GM18861 (cell line): ENCODE data around the gene ZNF620.
"Not testable (repeated sequence)": the region's sequence is repeated elsewhere in the genome, so short reads cannot be mapped to it uniquely, and the experiment has no call there.

Source experiments
- ATAC-seq: cut with Tn5 transposase; IDR thresholded peaks from one replicate; pipeline ENCODE4 v1.9.1; 2021; ENCODE audit not compliant: unreplicated experiment

Gene ZNF620

DNA sequence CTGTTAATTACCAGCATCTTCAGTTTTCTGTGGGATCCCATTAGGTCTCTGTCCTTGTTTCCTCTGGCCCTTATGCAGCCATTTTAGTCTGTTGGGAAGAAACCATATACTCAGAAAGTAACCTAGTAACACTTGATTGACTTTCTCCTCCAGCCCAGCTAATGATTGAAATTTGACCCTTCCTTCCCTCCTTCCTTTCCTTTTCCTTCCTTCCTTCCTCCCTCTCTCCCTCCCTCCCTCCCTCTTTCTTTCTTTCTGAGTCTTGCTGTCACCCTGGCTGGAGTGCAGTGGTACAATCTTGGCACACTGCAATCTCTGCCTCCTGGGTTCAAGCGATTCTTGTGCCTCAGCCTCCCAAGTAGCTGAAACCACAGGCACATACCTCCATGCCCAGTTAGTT is 5.9 kb upstream of the ZNF620 start:
- ATAC-seq = no peak

GRCh38 chr3:40502034-40502433 is 3.8 kb upstream of the ZNF620 start:
- no peak for ATAC-seq

GRCh38 chr3:40504636-40505430 is 1.0 kb upstream of the ZNF620 start:
- ATAC-seq = no peak

DNA sequence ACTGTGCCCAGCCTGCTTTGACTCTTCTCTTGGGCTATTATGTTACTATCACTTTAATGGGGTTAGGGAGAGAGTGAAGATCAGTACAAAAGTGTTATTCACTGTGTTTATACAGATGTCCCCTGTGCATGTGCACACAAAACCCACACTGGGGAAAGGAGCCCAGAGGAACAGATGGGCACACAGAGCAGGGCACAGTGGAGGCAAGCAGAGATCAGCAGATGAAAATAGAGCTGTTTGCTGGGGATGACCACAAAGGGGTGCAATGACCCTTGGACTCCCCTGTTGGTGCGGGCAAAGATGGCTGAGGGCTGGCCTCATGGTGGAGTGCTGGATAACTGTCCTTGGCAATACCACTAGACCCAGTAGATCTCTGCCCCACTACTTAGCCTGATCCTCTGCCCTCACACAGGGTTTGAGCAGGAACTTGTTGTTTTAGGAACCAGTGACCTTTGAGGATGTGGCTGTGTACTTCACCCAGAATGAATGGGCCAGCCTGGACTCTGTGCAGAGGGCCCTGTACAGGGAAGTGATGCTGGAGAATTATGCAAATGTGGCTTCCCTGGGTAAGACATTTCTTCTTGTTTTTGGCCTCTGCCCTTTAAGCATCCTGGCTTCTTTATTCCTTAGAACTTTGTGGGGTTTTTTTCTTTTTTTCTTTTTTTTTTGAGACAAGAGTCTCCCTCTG is 5.3 kb downstream of the ZNF620 start:
- no peak for ATAC-seq

- no peak for ATAC-seq
Measured at GRCh38 chr3:40516201-40516600, 10.4 kb downstream of the ZNF620 start.

DNA sequence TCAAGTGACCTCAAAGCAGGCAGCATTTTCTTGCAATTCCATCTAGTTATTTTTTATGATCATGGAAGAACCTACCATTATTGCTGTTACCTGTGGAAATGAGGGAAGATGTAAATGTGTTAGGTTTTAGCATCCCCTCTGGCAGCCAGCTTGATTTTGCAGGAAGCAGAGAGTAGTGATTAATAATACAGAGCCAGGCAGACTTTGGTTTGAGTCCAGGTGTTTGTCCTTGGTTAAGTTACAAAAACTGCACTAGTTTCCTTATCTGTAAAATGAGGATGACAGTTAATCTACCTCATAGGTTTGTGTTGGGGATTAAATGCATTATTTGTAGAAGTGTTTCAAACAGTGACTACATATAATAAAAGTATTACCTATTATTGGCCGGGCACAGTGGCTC is 12.2 kb downstream of the ZNF620 start:
- no peak for ATAC-seq

DNA sequence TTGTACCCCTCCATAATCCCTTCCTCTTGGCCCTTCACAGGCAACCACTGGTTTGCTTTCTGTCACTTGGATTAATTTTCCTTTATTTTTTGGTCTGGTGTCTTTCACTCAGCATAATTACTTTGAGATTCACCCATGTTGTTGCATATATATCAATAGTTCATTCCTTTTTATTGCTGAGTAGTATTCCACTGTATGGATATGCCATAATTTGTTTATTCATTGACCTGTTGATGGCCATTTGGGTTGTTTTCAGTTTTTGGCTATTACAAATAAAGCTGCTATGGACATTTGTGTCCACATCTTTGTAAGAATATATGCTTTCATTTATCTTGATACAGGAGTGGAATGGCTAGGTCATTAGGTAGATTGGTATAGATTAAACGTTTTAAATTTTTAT is 13.0 kb downstream of the ZNF620 start:
- no peak for ATAC-seq

DNA sequence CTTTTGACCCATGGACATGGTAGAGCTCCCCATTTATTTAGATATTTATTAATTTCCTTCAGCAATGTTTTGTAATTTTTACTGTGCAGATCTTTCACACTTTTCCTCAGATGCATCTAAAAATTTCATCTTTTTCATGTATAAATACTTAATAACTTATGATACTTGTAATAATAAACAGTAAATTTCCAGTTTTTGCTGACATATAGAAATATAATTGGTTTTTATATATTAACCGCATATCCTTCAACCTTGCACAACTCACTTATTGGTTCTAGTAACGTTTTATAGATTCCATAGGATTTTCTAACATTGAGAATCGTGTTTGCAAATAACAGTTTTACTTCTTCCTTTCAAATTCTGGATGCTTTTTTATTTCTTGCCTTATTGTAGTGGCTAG is 15.4 kb downstream of the ZNF620 start:
- ATAC-seq = no peak

- ATAC-seq = no peak
Measured at GRCh38 chr3:40523781-40524180, 17.9 kb downstream of the ZNF620 start.

- ATAC-seq = no peak
Measured at GRCh38 chr3:40524222-40524567, 18.4 kb downstream of the ZNF620 start.

DNA sequence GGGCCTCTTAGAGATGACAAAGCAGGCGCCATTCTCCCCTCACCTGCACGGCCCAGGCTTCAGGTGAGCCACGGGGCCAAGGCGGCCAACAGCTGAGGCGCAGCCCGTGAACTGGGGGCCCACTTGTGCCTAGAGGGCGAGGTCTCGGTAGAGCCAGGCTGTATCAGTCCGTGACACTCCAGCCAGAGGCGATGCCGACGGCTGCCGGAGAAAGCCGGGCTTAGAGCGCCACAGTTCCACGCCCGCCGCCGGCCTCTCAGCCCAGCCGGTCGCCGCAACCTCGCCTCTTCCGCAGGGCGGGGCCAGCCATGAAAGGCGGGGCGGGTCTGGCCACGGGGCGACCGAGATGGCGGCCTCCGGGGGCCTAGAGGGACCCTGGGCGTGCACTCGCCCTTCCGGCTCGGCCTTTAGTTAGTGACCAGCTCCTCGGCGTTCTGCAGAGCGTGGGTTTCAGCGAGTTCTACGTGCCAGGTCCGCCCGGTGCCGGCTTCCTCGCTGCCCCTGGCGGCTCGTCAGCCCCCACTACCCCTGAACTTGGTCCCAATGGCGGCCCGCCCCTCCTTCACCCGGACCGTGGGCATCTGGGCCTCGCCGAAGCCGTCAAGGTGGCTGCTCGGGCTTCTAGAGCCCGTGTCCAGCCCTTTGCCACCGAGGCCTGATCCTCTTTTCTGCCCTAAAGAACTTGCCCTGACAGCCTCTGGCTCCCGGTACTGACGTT is 18.9 kb downstream of the ZNF620 start, which contains the start of gene ZNF621:
ZNF621 (plus strand) TSS at position 393 of the 718 bp plus-strand sequence. CDS start 881 bp downstream, outside the sequence.
- peak; percentile 97 for ATAC-seq

DNA sequence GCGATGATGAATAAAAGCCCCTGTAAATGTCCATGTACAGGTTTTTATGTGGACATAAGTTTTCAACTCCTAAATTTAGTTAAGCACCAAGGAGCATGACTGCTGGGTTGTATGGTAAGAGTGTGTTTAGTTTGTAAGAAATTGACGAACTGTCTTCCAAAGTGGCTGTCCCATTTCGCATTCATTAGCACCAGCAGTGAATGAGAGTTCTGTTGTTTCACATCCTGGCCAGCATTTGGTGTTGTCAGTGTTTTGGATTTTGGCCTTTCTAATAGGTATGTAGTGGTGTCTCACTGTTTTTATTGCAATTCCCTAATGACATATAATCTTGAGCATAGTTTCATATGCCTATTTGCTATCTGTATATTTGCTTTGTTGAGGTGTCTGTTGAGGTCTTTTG is 22.6 kb downstream of the ZNF620 start:
- ATAC-seq = no peak

GRCh38 chr3:40532252-40532651 is 26.4 kb downstream of the ZNF620 start:
- no peak for ATAC-seq

DNA sequence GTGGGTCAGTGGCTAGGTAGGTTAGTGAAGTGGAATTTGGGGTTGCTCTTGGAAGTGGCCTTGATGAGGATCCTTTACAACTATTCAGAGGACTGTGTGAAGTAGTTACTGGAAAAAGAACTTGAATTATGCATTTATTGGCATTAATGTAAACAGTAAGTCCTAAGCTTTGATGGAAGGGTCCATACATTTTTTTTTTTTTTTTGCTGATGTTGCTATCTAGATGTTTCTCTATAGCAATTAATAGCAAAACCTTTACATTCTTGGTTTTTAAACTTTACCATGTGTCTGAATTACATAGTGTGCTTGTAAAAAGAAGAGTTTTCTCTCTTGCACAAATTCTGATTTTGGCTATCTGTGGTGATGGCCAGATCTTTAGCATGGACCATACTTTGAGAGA is 28.4 kb downstream of the ZNF620 start:
- ATAC-seq = no peak

DNA sequence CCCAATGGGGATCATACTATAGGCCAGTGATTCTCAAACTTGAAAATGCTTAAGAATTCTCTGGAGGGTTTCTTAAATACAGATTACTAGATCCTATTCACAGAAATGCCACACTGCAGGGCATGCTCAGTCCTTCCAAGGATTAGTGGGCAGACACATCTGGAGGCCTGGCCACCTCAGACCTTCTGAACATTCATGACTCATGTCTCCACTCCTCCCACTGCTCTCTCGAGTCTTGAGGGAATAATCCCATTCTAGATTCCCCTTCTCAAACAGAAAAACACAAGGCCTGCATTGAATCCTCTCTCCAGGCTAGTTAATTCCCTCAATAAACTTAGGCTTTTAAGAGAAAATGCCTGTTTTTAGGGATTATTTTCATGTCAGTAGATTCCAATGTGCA is 41.0 kb downstream of the ZNF620 start:
- ATAC-seq = no peak

DNA sequence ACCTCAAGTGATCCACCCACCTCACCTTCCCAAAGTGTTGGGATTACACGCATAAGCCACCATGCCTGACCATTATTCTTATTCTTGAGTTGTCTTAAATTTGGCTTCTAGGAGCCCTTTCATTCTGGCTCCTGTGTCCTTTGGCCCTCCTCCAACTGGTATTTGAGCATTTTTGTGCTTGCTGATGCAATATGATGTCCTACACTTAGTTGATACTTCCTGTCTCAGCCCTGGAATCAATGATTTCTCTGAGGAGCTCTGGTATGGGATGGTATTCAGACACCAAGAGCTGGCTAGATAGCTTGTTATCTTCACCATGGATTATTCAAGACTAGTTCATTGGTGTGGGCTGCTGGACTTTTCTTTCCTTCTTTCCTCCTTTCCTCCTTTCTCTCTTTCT is 44.3 kb downstream of the ZNF620 start:
- no peak for ATAC-seq

DNA sequence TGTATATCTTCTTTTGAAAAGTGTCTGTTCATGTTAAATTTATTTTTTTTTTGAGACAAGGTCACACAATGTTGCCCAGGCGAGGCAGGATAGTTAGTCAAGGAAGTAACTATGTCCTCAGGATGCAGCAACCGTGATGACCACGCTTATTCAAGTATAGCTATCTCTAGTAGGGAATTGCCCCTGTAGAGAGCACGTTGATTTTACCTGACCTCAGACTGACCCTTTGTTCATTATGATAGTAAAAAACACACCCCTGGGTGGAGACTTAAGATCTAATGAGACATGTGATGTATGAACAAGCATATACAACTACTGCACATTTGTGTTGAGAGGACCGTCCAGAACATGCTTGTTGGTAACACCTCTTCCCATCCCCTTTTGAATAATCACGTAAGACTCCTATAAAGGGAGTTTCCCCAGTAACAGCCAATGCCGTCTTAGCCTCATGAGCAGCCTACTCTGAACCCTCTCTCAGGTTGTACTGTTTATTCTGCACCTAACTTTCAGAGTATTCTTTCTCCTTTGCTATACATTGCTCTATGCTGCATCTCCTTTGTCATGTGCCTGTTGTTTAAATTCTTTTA is 51.8 kb downstream of the ZNF620 start:
- ATAC-seq = peak; percentile 56

DNA sequence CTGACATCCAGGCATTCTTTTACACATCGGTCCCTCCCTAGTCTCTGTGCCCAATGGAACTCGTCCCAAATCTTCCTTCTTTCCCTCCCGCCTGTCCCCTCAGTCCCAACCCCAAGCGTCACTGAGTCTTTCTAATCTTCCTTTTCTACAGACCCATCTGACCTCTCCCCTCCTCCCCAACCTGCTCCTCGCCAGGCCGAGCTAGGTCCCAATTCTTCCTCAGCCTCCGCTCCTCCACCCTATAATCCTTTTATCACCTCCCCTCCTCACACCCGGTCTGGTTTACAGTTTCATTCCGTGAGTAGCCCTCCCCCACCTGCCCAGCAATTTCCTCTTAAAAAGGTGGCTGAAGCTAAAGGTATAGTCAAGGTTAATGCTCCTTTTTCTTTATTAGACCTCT is 56.6 kb downstream of the ZNF620 start:
- ATAC-seq = not testable (repeated sequence)

GRCh38 chr3:40565629-40566028 is 59.8 kb downstream of the ZNF620 start:
- ATAC-seq = not testable (repeated sequence)

DNA sequence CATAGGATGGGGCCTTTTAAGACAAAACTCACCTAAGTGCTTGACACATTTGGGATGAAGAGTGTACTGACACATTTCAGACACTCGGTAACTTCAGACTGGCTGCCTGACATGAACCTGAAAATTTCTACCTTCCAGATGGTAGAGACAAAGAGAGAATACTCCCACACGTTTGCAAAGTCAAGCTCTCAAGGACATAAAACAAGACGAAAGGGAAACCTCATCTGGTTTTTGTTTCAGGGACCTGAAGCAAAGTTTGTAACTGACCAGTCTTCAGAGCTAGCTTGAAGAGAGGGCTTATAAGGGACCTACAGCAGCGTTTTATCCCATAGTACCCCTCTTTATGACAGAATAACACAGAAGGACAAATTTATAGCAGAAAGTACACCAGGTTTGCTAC is 60.9 kb downstream of the ZNF620 start:
- ATAC-seq = no peak
